Skeletal muscle tissue (tissue), 4 donors: ENCODE results near the gene CPA1. TPM values are rescaled to one million over a fixed set of nuclear protein-coding genes. Genes with fewer than 3 reads are reported as not detected.

ENCODE experiments used
- H3K27ac ChIP-seq: one replicate; pipeline ENCODE4 v1.7.0; 2013; ENCODE audit warnings: mild to moderate bottlenecking, low read depth, low read length, inconsistent platforms
- H3K27me3 ChIP-seq, 3 donors: one replicate each; pipeline ENCODE4 v1.7.0; 2013; ENCODE audit warnings: low read length in 3 of 3; ENCODE audit not compliant: control insufficient read depth in 3 of 3, insufficient read depth in 3 of 3
- H3K36me3 ChIP-seq, 3 donors: one replicate each; pipeline ENCODE4 v1.7.0; 2013; ENCODE audit warnings: low read length in 3 of 3; ENCODE audit not compliant: control insufficient read depth in 3 of 3, insufficient read depth in 3 of 3
- H3K4me1 ChIP-seq, 3 donors: one replicate each; pipeline ENCODE4 v1.7.0; 2013; ENCODE audit warnings: low read length in 3 of 3, mild to moderate bottlenecking in 3 of 3; ENCODE audit not compliant: control insufficient read depth in 3 of 3, insufficient read depth in 3 of 3
- H3K4me3 ChIP-seq, 3 donors: one replicate each; pipeline ENCODE4 v1.7.0; 2013; ENCODE audit warnings: low read length in 3 of 3
- H3K9ac ChIP-seq, 3 donors: one replicate each; pipeline ENCODE4 v1.7.0; 2013; ENCODE audit warnings: low read length in 3 of 3, mild to moderate bottlenecking in 3 of 3, moderate library complexity in 2 of 3, low read depth in 1 of 3
- H3K9me3 ChIP-seq, 3 donors: one replicate each; pipeline ENCODE4 v1.7.0; 2013; ENCODE audit warnings: low read length in 3 of 3; ENCODE audit not compliant: control insufficient read depth in 3 of 3
- total RNA-seq: library from RNA; depleted of rRNA; stranded (reverse); fragments of >200 nt; gene quantifications from one replicate; pipeline ENCODE4 v1.2.3, GENCODE V29; 2014
- donor health status: Osteomylitis.

CPA1 gene
- total RNA-seq, 1 donor from 2014 or later: 2.6 TPM

DNA sequence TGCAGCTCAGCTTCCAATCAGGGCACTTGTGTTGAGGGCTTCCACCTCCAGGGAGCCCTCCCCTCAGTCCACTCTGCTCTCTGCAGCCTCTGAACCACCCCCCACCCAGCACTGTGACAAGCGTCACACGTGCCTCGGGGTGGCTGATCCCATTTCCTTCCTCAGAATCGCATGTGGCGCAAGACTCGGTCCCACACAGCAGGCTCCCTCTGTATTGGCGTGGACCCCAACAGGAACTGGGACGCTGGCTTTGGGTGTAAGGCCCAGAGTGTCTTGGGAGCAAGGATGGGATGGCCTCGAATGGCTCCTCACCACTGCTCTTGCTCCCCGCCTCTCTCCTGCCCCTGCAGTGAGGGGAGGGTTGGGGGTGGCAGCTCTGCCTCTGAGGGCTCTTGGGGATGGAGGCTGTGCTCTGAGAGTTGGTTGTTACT lies 4.1 kb downstream of the CPA1 start:
- H3K4me3 ChIP-seq: no peak overlapping the region
- peaks cover 8 to 17% (median 9%) of the 10 kb centered on the region in 3 donors for H3K4me1 ChIP-seq
- no peaks in the 10 kb centered on the region for H3K9me3 ChIP-seq
- H3K36me3 ChIP-seq: no peaks in the 10 kb centered on the region
- H3K9ac ChIP-seq: no peak overlapping the region
- no peaks in the 10 kb centered on the region for H3K27me3 ChIP-seq
- H3K27ac ChIP-seq: no peak overlapping the region

DNA sequence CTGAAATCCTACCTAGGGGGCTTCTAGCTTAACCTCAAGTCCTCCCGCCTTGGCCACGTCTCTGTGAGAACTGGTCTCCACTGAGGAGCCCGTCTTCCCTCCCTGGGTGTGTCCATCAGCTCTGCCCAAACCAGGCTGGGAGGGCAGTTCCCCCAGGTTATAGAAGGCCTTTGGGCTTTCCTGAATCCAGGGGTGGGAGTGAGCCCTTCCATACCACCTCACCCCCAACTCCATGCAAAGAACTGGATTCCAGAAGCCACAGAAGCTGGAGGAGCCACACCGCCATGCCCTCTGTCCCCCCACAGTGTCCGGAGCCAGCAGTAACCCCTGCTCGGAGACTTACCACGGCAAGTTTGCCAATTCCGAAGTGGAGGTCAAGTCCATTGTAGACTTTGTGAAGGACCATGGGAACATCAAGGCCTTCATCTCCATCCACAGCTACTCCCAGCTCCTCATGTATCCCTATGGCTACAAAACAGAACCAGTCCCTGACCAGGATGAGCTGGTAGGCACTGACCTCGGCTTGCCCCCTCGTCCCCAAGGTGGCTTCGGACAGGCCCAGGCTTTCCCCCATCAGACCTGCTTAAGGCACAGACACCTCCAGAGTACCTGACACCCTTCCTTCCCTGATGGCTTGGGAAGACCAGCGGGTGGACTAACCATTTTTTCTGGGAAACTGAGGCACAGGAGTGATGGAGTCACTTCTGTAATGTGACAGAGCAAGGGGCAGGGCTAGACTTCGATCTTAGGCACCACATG lies 4.7 kb downstream of the CPA1 start:
- Histone ChIP-seq H3K9ac (no peak overlapping the region), H3K4me1 (peaks cover 8 to 16% (median 9%) of the 10 kb centered on the region in 3 donors), H3K27me3 (no peaks in the 10 kb centered on the region), H3K27ac (no peak overlapping the region), H3K9me3 (no peaks in the 10 kb centered on the region), H3K36me3 (no peaks in the 10 kb centered on the region), H3K4me3 (peak overlapping the region in 1 of 3 donors; percentile 13)

- H3K9me3 ChIP-seq: no peaks in the 10 kb centered on the region
- H3K27me3 ChIP-seq: no peaks in the 10 kb centered on the region
- no peak overlapping the region for H3K9ac ChIP-seq
- peak overlapping the region in 1 of 3 donors; percentile 13 for H3K4me3 ChIP-seq
- H3K36me3 ChIP-seq: no peaks in the 10 kb centered on the region
- peaks cover 3 to 10% (median 4%) of the 10 kb centered on the region in 3 donors for H3K4me1 ChIP-seq
- no peak overlapping the region for H3K27ac ChIP-seq
These were observed 5.3 kb downstream of the CPA1 start for GRCh38 chr7:130385600-130386066.

GRCh38 chr7:130386876-130387275 lies 6.6 kb downstream of the CPA1 start:
- Histone ChIP-seq H3K27me3 (no peaks in the 10 kb centered on the region), H3K36me3 (no peaks in the 10 kb centered on the region), H3K4me3 (no peak overlapping the region), H3K4me1 (peaks cover 0 to 10% (median 0%) of the 10 kb centered on the region in 3 donors), H3K27ac (no peak overlapping the region), H3K9ac (no peak overlapping the region), H3K9me3 (no peaks in the 10 kb centered on the region)

GRCh38 chr7:130387306-130387627 lies 7.0 kb downstream of the CPA1 start:
- Histone ChIP-seq H3K9ac (no peak overlapping the region), H3K27ac (no peak overlapping the region), H3K9me3 (no peaks in the 10 kb centered on the region), H3K4me3 (no peak overlapping the region), H3K36me3 (no peaks in the 10 kb centered on the region), H3K27me3 (no peaks in the 10 kb centered on the region), H3K4me1 (peaks cover 0 to 10% (median 0%) of the 10 kb centered on the region in 3 donors)

DNA sequence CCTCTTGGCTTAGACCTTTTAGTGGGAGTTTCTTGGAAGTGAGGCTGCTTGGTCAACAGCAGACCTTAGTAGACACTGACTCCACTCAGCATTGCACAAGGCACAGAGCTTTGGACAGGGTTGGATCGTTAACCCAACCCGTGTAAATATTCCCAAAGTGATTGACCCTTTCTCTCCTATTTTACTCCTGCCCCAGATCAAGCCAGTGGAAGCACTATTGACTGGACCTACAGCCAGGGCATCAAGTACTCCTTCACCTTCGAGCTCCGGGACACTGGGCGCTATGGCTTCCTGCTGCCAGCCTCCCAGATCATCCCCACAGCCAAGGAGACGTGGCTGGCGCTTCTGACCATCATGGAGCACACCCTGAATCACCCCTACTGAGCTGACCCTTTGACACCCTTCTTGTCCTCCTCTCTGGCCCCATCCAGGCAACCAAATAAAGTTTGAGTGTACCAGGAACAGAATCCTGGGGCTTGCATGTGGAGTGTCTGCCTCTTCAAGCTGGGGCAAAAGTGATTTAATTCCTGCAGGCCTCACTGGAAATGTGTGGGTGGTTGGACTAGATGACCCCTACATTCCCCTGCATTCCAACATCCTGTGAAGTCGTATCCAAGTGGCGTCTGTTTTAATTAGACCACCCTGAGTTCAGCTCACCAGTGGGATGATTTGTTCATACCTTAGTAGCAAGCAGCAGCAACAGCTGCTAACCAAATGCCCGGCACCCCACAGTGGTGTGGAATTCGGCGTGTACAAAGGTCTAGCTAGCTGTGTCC lies 7.5 kb downstream of the CPA1 start:
- Histone ChIP-seq H3K4me3 (no peak overlapping the region), H3K9me3 (no peaks in the 10 kb centered on the region), H3K4me1 (peaks cover 0 to 10% (median 0%) of the 10 kb centered on the region in 3 donors), H3K9ac (no peak overlapping the region), H3K36me3 (no peaks in the 10 kb centered on the region), H3K27me3 (no peaks in the 10 kb centered on the region), H3K27ac (no peak overlapping the region)

DNA sequence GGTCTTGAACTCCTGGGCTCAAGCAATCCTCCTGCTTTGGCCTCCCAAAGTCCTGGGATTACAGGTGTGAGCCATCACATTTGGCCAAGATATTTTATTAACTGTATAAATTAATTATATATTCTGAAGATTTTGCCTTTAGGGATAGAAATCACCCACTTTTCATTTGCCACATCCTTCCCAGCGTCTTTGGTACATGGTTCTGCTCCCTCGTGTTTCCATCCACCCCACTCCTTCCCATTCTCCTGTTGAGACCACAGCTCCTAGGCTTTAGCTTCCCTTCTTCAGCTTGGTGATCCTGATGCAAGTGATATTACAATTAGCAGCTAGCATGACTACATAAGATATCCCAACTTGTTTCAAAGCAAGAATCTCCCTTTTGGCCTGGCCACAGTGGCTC lies 8.4 kb downstream of the CPA1 start:
- Histone ChIP-seq H3K27me3 (no peaks in the 10 kb centered on the region), H3K9ac (no peak overlapping the region), H3K4me3 (no peak overlapping the region), H3K9me3 (no peaks in the 10 kb centered on the region), H3K36me3 (no peaks in the 10 kb centered on the region), H3K4me1 (peaks cover 0 to 10% (median 3%) of the 10 kb centered on the region in 3 donors), H3K27ac (no peak overlapping the region)

DNA sequence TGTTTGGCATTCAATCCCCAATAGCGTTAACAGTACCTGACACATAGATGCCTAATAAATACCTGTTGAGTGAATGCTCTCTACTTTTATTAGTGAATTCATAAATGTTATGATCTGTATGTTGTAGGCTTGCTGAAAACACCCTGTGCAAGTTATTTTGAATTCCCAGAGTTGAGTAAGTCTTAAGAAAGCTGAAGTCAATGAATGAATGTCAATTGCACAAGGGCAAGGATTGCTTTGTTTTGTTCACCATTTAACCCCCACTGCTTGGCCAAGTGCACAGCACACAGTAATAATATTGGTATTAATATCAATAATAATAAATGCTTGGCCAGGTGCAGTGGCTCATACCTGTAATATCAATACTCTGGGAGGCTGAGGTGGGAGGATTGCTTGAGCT lies 10.2 kb downstream of the CPA1 start:
- H3K36me3 ChIP-seq: no peaks in the 10 kb centered on the region
- no peaks in the 10 kb centered on the region for H3K27me3 ChIP-seq
- H3K4me1 ChIP-seq: peaks cover 0 to 7% (median 4%) of the 10 kb centered on the region in 3 donors
- H3K9ac ChIP-seq: no peak overlapping the region
- no peaks in the 10 kb centered on the region for H3K9me3 ChIP-seq
- H3K27ac ChIP-seq: no peak overlapping the region
- no peak overlapping the region for H3K4me3 ChIP-seq

- H3K36me3 ChIP-seq: no peaks in the 10 kb centered on the region
- no peak overlapping the region for H3K27ac ChIP-seq
- H3K9me3 ChIP-seq: no peaks in the 10 kb centered on the region
- no peak overlapping the region for H3K4me3 ChIP-seq
- no peak overlapping the region for H3K9ac ChIP-seq
- H3K27me3 ChIP-seq: no peaks in the 10 kb centered on the region
- H3K4me1 ChIP-seq: peaks cover 0 to 7% (median 0%) of the 10 kb centered on the region in 3 donors
These were observed 12.8 kb downstream of the CPA1 start for GRCh38 chr7:130393101-130393561.

DNA sequence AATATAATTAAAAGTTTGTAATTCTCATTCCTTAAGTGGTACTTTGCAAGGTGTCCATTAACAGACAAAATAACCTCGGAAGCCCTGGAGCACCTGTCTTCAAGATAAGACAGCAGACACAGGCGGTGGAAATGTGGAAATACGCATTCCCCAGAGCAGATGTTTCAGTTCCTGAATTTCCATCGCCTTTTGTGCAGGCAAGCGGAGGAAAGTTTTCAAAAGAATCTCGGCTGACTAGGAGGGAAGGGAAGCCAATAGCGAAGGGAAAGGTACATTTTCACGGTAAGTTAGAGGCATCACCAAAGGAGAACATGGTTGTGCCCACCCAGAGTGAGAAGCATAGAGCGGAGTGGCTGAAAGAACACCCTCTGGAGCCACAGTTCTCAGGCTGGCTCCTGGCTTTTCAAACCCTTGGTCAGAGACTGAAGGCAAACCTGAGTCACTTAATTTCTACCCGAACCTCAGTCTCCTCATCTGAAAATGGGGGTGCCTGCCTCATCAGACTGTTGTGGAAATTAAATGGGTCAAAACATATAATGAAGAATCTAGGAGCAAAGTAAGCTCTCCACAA lies 13.6 kb downstream of the CPA1 start:
- Histone ChIP-seq H3K27ac (no peak overlapping the region), H3K36me3 (no peaks in the 10 kb centered on the region), H3K4me3 (no peak overlapping the region), H3K9me3 (no peaks in the 10 kb centered on the region), H3K9ac (no peak overlapping the region), H3K4me1 (peaks cover 0 to 7% (median 0%) of the 10 kb centered on the region in 3 donors), H3K27me3 (no peaks in the 10 kb centered on the region)
